ENCODE results near the gene NRXN3.

Gene NRXN3

DNA sequence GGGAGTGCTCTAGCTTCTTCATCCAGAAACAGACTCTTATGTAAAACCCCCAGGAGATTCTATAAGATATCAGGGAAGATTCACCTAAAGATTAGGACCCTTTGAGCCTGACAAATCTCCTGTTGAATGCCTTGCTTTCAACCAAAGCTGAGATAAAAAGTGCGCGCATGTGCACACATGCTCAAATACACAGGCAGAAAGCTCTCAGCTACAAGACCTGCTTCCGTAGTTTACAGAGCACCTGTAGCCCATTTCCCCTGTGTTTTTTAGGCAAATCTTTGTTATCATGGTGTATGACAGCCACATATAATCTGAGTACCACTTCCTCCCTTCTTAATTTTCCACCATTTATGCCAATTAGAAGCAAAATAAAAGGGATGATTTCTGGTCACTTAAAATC, 866.9 kb downstream of the NRXN3 start:
- DNase-seq: no peak

DNA sequence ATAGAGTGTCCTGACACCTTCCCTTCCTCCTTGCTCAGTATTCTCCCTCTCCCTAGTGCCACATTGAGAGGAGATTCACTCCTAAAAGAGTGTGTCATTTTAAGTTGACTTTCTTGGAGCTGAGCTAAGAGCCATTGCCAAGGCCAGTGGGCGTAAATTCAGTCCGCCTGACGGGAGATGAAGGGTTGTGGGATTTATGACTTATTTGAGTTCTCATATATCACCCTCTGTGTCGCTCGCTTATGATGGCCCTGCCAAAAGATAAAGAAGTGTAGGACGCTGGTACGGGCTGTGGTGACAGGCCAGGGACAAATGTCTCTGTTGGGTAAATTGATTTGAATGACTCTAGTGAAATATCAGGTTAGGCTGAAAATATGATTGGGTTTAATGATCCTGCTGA, 867.4 kb downstream of the NRXN3 start:
- no peak for DNase-seq

DNA sequence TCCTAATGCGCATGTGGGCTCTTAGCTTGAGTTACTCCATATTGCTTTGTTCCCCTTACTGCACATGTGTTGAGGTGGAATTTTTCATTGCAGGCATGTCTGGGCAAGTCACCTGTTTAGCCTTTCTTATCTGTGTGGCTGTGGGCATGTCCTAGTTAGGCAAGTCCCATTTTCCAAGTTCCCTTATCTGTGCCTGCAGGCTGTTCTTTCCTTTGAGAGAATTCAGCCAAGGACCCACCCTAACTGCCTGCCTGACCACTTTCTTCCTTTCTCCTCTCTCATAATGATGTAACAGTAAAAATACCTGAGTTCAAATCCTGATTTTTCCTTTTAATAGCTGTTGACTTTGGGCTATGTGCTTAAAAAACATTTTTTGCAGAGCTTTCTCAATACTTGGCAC, 870.6 kb downstream of the NRXN3 start:
- no peak for DNase-seq

DNA sequence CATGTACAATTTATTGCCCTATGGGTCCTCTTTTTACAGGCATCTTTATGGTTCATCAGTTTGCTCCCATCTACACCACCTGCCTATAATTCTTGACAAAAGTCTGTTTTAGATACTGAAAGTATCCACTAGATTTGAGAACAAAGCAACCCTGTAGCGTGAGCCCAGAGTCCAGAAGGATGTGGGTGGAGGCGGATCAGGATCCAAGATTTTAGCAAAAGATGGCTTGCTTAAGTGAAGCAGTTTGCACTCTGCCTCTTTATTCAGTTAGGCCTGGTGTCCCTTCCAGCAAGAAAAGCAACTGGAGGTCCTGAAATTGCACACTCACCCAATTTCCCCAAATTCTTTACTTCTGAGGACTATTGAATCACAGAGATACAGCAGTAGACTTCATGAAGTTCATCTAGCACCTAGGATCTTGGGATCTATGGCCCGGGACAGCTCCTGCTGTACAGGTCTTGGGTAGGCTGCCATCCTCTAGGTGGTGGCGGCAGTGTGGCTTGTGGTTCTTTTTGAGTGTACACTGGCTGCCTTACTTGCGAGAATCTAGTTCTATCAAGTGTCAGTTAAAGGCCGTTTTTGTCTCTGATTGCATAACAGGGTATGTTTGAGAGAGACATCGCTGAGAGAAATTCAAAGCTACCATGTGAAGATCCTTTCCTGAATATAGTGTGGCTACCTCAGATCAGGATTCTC, 873.2 kb downstream of the NRXN3 start:
- no peak for DNase-seq

DNA sequence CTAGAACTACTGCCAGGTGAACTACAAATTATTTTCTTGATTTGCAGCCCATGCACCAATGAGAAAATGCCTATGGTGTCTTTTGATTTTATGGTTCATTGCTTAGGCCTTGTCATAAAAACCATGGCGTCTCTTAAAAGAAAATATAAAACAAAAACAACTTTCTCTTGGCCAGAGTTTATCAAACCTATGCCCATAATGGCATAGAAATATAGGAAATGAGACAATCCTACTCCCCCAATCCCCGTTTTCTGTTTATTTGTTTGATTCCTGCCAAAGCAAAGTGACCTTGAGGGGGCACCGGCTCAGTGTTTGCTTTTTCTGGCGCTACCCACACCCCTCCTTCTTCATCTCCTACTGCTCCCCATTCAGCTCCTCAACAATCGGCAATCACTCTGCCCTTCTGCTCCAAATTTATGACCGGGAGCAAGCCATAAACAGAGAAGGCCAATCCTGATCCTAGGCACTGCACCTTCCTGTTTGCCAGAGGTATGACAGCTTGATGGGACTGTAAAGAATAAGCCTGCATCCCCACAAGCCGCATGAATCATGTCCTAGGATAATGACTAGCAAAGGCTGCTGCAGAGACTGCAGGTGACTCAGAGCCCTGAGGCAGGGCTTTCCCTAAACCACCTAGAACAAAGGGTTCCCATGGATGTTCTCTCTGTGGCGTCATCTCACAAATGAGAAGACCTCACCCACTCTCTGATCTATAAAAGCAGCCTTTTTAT, 874.9 kb downstream of the NRXN3 start:
- DNase-seq: no peak

DNA sequence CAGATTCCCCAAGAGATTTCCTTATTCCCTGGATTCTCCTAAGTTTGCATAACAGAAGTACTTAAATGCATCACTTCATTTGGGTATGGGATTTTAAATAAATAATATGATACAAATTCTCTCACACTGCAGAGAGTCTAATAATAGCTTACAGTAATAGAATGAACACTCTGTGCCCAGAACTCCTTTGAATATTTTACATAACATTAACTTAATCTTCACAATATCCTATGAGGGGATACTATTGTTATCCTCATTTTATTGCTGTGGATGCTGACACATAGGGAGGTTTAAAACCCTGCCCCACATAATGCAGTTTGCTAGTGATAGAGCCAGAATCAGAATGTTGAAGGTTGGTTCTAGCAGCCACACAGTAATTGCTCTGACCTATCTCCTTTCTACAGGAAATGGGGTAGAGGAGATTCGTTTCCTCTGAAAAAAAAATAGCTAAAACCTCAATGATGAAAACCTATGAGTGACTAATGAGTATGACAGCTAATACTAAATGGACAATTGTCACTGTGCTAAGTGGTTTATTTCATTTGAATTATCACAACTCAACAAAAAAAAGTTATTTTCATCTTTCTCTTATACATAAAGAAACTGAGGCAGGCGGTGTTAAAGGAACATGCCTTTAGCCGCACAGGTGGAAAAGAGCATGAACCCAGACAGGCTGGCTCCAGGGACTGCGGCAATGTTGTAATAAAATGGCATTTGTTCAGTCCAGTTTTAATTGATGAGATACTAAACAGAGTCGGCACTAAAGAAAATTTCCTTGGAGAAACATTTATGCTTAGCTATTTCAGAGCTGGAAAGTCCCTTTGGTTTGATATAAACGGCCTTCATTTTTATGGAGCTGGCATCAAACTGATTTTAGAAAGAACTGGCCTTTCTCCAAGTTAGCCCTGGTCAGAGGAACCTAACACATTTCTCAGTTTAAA, 880.9 kb downstream of the NRXN3 start:
- DNase-seq: no peak

DNA sequence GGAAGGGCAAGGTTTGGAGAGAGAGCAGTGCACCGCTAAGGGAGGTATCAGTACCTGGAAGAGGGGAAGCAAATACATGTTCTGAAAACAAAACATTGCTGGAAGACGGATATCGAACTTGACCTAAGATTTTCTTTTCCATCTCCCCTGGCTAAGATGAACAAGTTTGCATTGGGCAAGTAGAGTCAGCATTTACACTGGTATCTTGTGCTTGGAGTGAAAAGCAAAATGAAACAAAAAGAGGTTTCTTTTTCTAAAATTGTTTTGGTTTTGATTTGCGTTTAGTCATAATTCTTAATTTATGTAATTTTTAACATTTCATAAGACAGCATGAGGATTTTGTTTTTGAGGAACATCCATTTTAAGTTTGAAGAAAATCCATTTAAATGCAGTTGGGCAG, 881.6 kb downstream of the NRXN3 start:
- DNase-seq: no peak

DNA sequence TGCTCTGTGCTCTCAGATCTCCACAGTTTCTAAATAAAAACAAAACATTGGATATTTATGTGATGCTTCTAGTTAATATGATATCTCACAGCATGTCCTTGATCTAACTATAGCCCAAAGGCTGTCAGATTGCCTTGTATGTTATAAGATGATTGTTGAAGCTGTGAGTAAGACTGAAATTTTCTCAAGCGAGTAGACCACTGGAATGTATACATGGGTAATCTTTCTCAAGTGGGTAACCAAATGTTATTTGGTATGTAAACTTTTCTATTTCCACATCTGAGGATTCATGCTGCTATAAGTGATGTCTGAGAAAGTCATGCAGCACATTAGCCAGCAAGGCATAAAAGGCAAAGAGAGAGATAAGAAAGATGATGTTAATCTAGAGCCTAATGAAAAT, 886.7 kb downstream of the NRXN3 start:
- no peak for DNase-seq

DNA sequence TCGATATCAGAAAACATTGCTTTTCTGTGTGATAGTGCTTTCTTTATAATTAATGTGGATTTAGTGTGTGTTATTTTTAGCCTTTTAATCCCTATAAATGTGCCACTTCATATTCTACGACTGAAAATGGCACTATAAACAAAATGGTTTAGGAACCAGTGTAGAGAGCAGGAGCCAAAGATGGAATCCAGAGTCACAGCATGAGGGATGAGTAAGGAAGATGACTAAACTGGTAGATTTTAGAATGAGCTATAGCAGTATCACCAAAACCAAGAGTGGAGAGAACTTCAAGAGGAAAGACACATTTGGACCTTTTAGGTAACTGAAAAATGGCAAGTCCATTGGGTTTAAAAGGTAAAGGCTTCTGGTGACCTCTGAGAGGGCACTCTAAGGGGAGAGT, 887.2 kb downstream of the NRXN3 start:
- DNase-seq: no peak

DNA sequence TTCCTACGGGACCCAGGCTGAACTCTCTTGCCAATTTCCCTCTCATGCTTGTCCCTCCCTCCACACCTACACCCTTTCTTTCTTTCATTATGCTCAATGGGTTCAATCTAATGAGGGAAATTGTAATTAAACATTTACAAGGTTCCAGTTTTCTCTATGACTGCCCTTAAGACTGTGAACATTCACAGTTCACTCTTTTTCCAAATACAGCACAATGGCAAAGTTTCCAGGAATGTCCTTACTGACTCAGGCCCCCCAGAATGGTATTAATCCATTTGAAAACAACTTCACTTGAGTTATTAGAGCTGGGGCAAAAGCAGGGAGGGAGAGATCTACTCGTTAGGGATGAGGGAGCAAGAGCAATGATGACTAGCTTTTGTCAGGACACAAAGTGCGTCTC, 892.1 kb downstream of the NRXN3 start:
- no peak for DNase-seq

DNA sequence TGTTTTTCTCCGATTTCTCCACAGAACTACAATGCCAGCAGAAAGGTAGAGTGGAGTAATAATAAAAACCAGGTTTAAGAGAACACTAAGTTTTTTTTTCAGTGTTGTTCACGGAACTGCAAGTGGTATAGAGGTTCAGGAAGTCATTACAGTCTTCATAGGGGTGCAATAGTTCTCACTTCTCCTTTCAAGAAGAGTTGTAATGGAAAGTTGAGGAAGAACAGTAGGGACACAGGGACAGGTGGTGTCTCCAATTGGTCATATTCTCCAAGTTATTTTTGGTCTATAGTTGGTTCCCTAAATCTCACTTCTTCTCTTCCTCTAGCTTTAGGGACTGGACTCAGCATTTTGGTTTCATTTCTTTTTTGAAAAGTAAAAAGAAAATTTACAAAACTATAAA, 894.0 kb downstream of the NRXN3 start:
- DNase-seq: no peak

DNA sequence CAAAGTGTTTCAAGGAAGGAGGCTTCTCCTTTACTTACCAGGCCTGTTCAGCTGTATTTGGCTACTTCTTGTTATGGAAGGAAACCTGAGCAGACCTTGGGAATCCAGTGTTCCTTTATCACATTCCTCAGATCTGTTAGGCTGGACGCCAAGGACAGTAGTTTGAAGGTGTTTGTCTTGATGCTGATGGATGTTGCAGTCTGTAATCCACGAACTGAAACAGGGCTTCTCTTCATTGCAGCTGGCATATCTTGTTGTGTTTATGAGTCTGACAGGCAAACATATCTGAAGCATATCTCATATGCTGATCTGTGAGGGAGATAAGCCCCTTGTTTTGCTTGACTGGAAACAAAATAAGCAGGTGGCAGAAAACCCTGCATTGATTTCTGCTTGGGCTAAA, 904.3 kb downstream of the NRXN3 start:
- DNase-seq: no peak

DNA sequence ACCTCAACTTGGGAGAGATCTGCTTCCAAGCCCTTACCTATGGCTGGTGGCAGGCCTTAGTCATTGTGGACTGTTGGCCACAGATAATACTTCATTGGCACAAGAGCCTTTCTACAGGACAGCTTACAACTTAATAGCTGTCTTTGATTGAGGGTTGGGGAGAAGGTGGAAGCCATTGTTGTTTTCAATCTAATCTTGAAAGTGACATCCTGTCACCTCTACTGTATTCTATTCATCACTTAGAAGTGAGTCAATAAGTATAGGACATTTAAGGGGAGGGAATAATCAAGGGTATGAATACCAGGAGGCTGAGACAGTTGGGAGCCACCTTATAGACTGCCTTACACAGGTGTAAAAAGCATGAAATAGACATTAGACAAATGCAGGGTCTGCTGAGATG, 906.3 kb downstream of the NRXN3 start:
- no peak for DNase-seq

DNA sequence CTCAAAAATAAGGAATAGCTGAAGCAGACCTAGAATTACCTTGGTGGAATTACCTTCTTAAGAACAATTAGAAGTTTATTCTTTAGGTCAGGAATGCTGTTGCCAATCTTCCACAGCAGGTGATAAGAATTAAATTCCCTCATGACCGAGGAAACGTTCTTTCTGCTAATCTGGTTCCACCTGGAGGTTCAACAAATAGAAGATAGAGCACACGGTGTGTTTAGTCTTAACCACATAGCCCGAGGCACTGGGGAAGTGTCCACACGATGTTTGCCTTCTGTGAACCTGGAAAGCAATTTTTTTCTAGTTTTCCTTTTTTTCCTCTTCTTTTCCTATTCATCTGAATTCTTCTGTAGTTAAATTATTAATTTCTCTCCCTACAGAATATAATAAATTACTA, 906.9 kb downstream of the NRXN3 start:
- no peak for DNase-seq

DNA sequence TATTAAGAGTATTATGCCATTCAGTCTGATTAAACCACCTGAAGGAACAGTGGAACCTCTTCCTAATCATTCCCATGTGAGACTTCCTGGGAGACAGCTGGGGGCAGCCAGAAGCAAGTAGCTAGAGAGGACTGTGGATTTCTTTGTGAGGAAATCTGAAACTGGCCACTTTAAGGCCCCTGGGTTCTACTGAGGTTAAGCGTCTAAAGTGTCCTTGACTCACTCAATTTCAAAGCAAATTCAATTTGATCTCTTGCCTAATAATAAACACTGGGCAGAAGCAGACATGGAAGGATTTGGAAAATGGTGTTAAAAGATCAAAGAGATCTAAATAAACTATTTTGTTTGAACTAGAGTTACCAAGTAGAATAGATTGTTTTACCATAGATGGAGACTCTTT, 909.9 kb downstream of the NRXN3 start:
- no peak for DNase-seq

DNA sequence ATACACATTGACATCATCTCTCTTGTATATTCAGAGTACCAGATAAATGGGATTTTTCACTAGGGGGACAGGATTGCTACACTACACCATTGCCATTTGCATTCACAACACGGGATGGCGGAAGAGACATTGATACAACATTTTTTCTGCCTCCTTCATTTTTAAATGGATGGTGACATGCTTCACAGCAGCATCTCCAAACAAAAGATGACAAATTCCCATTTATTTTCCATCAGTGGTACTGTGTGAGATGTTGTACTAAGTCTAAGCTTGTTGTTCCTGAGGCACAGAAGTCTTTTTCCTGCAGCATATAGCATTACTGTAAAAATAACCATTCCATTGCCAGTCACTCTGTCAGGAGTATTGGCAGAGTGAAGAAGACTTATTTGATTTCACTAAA, 912.7 kb downstream of the NRXN3 start:
- DNase-seq: no peak

DNA sequence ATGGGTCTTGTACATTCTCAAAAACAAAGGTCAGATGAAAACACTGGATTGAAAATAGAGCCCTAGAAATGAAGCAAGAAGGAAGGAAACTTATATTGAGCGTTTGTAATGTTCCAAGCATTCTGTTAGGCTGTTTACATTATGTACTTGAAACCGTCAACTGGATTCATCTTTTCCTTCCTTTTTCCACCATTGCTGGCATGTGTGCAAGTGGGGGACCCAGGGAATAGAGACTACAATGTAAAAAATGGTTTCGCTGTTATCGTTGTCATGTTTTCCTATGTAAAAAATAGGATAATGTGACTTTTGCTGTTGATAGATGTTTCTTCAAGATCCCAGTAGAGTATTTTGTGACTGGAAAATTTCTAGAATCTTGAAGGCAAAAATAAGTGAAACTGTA, 913.2 kb downstream of the NRXN3 start:
- DNase-seq: no peak

DNA sequence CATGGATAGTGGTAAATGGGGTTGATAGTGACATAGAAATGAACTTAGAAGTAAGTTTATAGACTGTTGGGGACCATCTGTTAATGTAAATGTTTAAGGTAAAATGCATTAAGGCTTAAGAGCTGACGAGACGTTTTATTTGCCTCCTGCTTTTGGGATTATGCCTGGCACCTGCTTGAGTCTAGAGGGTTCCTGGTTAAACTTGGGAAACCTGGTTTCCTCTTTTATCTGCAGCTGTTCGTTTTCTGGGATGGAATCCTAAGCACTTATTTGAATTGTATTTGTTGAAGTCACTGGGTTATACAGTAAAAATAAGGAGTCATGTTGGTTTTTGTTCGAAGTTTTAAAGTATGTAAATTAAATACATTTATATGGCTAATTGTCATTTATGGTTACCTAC, 914.7 kb downstream of the NRXN3 start:
- no peak for DNase-seq

DNA sequence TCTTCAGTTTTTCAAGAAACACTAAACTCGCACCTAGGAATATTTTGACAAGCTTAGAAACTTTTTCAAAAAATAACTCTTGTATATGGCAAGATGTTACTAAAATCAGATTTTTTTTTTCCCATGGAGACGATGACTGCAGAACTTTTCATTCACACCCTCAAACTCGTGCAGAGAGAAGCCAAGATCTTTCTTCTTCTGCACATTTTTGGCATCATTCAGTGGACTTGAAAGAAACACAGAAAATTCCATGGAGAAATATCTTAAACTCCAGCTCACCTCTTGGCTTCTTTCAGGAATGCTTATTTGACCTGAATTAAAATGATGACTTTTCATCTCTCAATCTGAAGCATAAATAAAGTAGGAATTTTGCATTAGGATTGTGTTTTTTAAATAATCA, 919.4 kb downstream of the NRXN3 start:
- DNase-seq: no peak

DNA sequence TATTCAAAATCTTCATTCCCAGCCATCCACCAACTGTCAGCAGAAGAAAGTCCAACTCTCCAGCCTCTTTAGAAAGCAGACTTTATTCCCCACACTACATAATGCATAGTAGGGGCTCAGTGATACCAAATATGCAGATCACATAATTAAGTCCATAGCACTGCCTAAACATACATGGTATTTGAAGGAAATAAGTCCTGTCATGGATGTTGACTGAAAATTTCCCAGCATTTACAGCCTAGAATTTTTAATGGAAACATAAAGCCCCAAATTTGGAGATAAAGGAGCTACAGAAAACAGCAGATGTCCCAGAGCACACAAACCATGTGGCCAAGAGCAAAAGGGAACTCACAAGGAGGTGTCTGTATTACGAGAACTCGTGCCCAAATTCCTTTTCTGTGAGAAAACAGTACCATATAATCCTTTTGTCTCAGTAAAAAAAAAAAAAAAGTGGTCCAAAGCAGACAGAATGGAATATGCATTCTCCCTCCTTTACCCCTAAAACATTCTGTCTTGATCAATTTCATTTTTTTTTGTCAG, 920.5 kb downstream of the NRXN3 start:
- DNase-seq: no peak

DNA sequence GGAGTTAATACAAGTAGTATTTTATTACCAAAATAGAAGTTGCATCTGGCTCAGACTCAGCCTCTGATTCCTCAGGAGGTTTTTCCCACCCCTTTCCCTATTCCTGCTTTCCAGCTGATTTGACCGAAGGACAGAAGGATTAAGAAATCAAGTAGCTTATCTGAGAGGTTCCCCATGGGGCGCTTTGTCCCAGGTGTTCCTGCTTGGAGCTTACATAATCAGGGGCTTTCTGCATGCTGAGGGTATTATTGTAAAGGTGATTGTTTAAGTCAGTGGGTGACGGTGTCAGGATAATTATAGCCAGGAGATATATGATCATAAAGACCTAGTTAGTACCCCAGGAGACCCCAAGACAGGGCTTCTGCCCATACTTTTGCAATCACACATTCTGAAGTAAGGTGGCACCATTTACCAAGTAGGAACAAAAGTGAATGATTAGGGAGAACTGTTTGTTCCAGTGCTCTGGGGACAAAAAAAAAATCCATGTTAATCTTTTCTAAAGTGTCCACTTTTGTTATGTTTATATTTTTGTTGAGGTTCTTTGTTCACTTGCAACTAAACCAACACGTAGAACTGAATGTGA, 921.3 kb downstream of the NRXN3 start:
- no peak for DNase-seq

DNA sequence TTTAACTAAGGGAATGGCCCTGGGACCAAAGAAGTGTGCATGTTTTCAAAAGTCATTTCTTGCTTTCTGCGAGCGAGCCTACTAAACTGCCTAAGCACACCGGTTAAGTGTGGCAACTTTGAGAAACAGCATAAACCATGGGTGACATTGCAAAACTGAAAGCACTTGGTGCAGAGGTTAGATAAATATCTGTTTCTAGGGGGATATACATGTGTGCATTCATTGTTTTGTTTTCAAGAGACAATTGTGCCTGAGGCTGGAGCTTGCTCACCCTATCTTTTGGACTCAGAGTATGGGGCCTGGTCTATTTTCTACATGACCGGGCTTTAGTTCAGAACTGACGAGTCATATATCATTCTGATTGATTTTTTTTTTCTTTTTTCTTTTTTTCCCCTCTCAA, 923.4 kb downstream of the NRXN3 start:
- no peak for DNase-seq

DNA sequence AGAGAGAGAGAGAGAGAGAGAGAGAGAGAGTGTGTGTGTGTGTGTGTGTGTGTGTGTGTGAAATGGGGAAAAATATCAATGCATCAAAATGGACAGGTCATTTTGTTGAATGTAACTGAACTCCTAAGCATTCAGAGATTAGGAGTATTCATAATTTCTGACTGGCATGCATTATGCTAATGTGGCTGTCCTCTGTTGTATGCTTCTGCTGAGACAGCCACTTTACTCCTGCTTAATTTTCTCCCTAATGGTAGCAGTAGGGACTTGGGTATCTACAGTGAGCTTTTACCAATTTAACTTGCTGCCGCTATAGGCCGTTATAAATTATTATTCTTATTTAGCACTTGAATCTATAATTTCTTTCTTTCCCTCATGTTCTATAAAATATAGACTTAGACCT, 924.8 kb downstream of the NRXN3 start:
- no peak for DNase-seq

All from activated CD4-positive, alpha-beta T cell treated with anti-CD3 and anti-CD28 coated beads, Interleukin-2, amount 50 U/mL, for 48 hours (primary cell).